Epithelial cell of esophagus (primary cell): ENCODE results near the gene TENM4.

Experiments
- DNase-seq: peaks from one replicate; pipeline ENCODE4 v3.0.0; 2010; ENCODE audit warnings: low read depth
- H3K4me3 ChIP-seq: 2 replicates; pipeline ENCODE4 v1.5.1; 2011; ENCODE audit warnings: mild to moderate bottlenecking, low read length, control low read depth
- CTCF ChIP-seq: IDR thresholded peaks from 2 replicates; pipeline ENCODE4 v1.5.1; 2011; ENCODE audit warnings: low read depth, mild to moderate bottlenecking, low read length, control low read depth, inconsistent platforms; ENCODE audit not compliant: insufficient read depth; ENCODE audit errors: missing control alignments

TENM4 gene

DNA sequence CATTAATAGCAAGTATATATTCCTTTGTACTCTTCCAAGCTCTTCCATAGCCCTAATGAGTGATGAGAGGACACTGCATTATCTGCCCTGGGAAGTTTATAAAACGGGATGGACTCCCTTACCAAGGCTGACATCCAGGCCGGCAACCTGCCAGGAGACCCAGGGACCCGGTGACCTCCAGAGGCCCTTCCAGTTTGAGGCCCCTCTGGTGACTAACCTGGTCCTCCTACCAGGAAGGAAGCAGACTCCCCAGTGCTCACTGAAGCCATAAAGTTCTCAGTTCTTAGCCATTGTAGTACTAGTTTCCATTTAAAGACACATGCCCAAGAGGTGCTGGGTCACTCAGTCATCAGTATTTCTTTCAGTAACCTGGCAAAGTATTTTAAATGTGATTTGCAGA lies 345.4 kb downstream of the TENM4 start:
- no peak overlapping the region for H3K4me3 ChIP-seq
- TF ChIP-seq CTCF = no peak
- no peak for DNase-seq

- DNase-seq = no peak
- H3K4me3 ChIP-seq = no peak overlapping the region
- TF ChIP-seq CTCF = no peak
Observed at GRCh38 chr11:79094616-79095015, 346.2 kb downstream of the TENM4 start.

- peak; percentile 100 for DNase-seq
- peak overlapping the region; percentile 13 for H3K4me3 ChIP-seq
- no peak for TF ChIP-seq CTCF
Observed at GRCh38 chr11:79092791-79093353, 348.0 kb downstream of the TENM4 start.

GRCh38 chr11:79090191-79090705 lies 350.6 kb downstream of the TENM4 start:
- TF ChIP-seq CTCF = no peak
- DNase-seq = peak; percentile 87
- H3K4me3 ChIP-seq = no peak overlapping the region

DNA sequence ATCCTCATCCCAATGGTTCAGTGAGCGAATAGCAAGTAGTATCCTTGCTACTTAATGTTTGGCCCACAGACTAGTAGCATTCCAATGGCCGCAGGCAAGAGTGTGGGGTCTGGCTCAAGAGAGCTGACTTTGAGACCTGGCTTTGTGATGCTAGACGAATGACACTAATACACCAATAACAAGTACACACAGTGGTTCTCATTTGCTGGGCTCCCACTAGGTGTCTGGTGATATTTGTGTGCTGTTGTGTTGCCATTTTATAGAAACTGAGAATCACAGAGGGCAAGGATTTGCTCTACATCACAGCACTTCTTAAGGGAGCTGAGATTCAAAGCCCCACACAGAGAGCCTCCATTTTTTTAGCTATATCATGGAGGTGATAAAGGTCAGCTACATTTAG lies 351.2 kb downstream of the TENM4 start:
- TF ChIP-seq CTCF = no peak
- no peak overlapping the region for H3K4me3 ChIP-seq
- no peak for DNase-seq

DNA sequence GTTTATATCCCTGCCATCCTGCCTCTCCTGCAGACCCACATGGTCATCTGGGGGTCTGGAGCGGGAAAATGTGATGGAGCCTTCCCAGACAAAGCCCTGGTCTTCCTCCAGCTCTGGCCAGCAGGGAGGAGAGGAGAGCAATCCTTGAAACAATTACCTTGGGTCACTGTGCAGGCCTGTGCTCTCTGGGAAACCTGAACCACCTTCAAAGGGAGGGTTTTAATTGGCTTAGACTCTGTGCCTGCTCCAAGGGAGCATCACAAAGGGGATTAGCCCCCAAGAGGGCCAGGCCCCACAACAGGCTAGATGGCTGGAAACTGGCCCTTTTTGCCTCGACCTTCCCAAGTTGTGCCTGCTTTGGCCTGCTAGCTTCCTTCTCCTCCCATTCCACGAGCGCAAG lies 351.9 kb downstream of the TENM4 start:
- no peak for TF ChIP-seq CTCF
- H3K4me3 ChIP-seq = no peak overlapping the region
- no peak for DNase-seq

GRCh38 chr11:79087961-79088318 lies 352.9 kb downstream of the TENM4 start:
- no peak overlapping the region for H3K4me3 ChIP-seq
- no peak for TF ChIP-seq CTCF
- no peak for DNase-seq
